CD14-positive monocyte (primary cell): ENCODE data around the gene CACUL1. TPM values are rescaled to one million over a fixed set of nuclear protein-coding genes. Genes with fewer than 3 reads are reported as not detected.
A peak's percentile ranks its signal among the peaks of the same experiment; 100 is the strongest.

Experiments
- DNase-seq, 3 donors: peaks; one replicate each; pipeline ENCODE4 v3.0.0-alpha.2; 2011 to 2022
- H2AFZ ChIP-seq: 2 replicates; pipeline ENCODE4 v1.6.0; 2012; ENCODE audit warnings: mild to moderate bottlenecking, low read depth, low read length, inconsistent platforms; ENCODE audit not compliant: insufficient read depth, poor library complexity, severe bottlenecking
- H3K27ac ChIP-seq, 2 donors: 1 replicate in 1 of 2; 2 replicates in 1 of 2; pipeline ENCODE4 v1.5.1; 2012 to 2013; ENCODE audit warnings: low read length in 2 of 2, control low read depth in 1 of 2, inconsistent platforms in 1 of 2, low read depth in 1 of 2, mild to moderate bottlenecking in 1 of 2
- H3K27me3 ChIP-seq, 2 donors: one replicate each; pipeline versions ENCODE4 v1.6.0 to v1.6.1; 2011 to 2013; ENCODE audit warnings: low read length in 2 of 2; ENCODE audit not compliant: control insufficient read depth in 2 of 2, insufficient read depth in 2 of 2
- H3K36me3 ChIP-seq, 2 donors: replicated peaks in 1 of 2; 1 replicate in 1 of 2; 2 replicates in 1 of 2; pipeline versions ENCODE4 v1.5.1 to v1.6.1; 2012 to 2013; ENCODE audit warnings: low read length in 2 of 2, control low read depth in 1 of 2, inconsistent platforms in 1 of 2, mild to moderate bottlenecking in 1 of 2; ENCODE audit not compliant: insufficient read depth in 2 of 2, control insufficient read depth in 1 of 2
- H3K4me1 ChIP-seq, 2 donors: 1 replicate in 1 of 2; 2 replicates in 1 of 2; pipeline versions ENCODE4 v1.5.1 to v1.6.1; 2012 to 2013; ENCODE audit warnings: low read length in 2 of 2, control low read depth in 1 of 2, inconsistent platforms in 1 of 2, mild to moderate bottlenecking in 1 of 2, moderate library complexity in 1 of 2; ENCODE audit not compliant: insufficient read depth in 2 of 2, control insufficient read depth in 1 of 2
- H3K4me2 ChIP-seq: replicated peaks from 2 replicates; pipeline ENCODE3; 2012; ENCODE audit warnings: low read length, moderate library complexity, mild to moderate bottlenecking; ENCODE audit not compliant: poor library complexity, severe bottlenecking; ENCODE audit errors: extremely low read depth
- H3K4me3 ChIP-seq, 3 experiments: fragments of 200-600 bp in 1 of 3; sonication (generic) in 1 of 3; replicated peaks in 1 of 3; 1 replicate in 2 of 3; 2 replicates in 1 of 3; pipeline ENCODE4 v1.5.1; 2011 to 2013; ENCODE audit warnings: low read length in 3 of 3, mild to moderate bottlenecking in 3 of 3, control low read depth in 2 of 3, low read depth in 2 of 3, inconsistent platforms in 1 of 3, moderate library complexity in 1 of 3
- H3K79me2 ChIP-seq: 2 replicates; pipeline ENCODE4 v1.6.0; 2012; ENCODE audit warnings: mild to moderate bottlenecking, control low read depth, inconsistent platforms, low read length, moderate library complexity; ENCODE audit not compliant: insufficient read depth
- H3K9ac ChIP-seq: 2 replicates; pipeline ENCODE4 v1.6.0; 2017; ENCODE audit warnings: low read length, mild to moderate bottlenecking; ENCODE audit not compliant: insufficient read depth, poor library complexity, severe bottlenecking
- H3K9me3 ChIP-seq, 2 donors: replicated peaks in 1 of 2; 1 replicate in 1 of 2; 2 replicates in 1 of 2; pipeline versions ENCODE4 v1.5.1 to v1.6.1; 2012 to 2013; ENCODE audit warnings: low read length in 2 of 2, control low read depth in 1 of 2; ENCODE audit not compliant: control insufficient read depth in 1 of 2, insufficient read depth in 1 of 2
- H4K20me1 ChIP-seq: 2 replicates; pipeline ENCODE4 v1.6.0; 2012; ENCODE audit warnings: mild to moderate bottlenecking, low read length, control low read depth, moderate library complexity; ENCODE audit not compliant: insufficient read depth
- H3K27ac Mint-ChIP-seq, 7 donors: one replicate each; pipeline ENCODE4 v1.8.0; 2020; ENCODE audit warnings: mild to moderate bottlenecking in 7 of 7, mixed read lengths in 7 of 7, moderate library complexity in 6 of 7, inconsistent platforms in 2 of 7
- H3K27me3 Mint-ChIP-seq, 3 donors: one replicate each; pipeline ENCODE4 v1.8.0; 2021 to 2022; ENCODE audit warnings: low read depth in 3 of 3, mild to moderate bottlenecking in 3 of 3, mixed read lengths in 3 of 3, moderate library complexity in 3 of 3, inconsistent platforms in 1 of 3
- H3K36me3 Mint-ChIP-seq, 2 donors: one replicate each; pipeline ENCODE4 v1.8.0; 2020; ENCODE audit warnings: mixed read lengths in 2 of 2, inconsistent platforms in 1 of 2, mild to moderate bottlenecking in 1 of 2
- H3K4me1 Mint-ChIP-seq: one replicate; pipeline ENCODE4 v1.8.0; 2020; ENCODE audit warnings: mild to moderate bottlenecking, mixed read lengths
- H3K4me3 Mint-ChIP-seq, 2 donors: one replicate each; pipeline ENCODE4 v1.8.0; 2020; ENCODE audit warnings: mild to moderate bottlenecking in 2 of 2, mixed read lengths in 2 of 2, moderate library complexity in 1 of 2
- H3K9me3 Mint-ChIP-seq, 7 donors: one replicate each; pipeline ENCODE4 v1.8.0; 2020 to 2022; ENCODE audit warnings: mixed read lengths in 7 of 7, mild to moderate bottlenecking in 6 of 7, moderate library complexity in 6 of 7, inconsistent platforms in 2 of 7
- CTCF ChIP-seq: fragments of 200-600 bp; IDR thresholded peaks from one replicate; pipeline ENCODE4 v1.8.0; 2022; ENCODE audit warnings: antibody characterized with exemption, mild to moderate bottlenecking
- WGBS: methylation state at CpG from one replicate; pipeline ENCODE4 v1.1.5; 2013; ENCODE audit warnings: missing lambda C conversion rate; ENCODE audit not compliant: insufficient coverage; 5-methylcytosine and 5-hydroxymethylcytosine counted together
- intact Hi-C, 2 donors: fragments of 100-400 bp; cut with micrococcal nuclease; formaldehyde crosslinking; loops; one replicate each; pipeline versions ENCODE4 v1.15.0 to v1.15.1; 2023
- polyA plus RNA-seq, 3 donors: library from polyadenylated mRNA; depleted of rRNA in 1 of 3; unstranded in 2 of 3; stranded (reverse) in 1 of 3; fragments of 300-500 nt in 2 of 3; fragments of >200 nt in 1 of 3; fragmentation: Illumina TruSeq in 2 of 3; gene quantifications; 1 replicate in 2 of 3; 2 replicates in 1 of 3; pipeline ENCODE4 v1.2.3, GENCODE V29; 2012 to 2021

The CACUL1 gene
- polyA plus RNA-seq, 3 donors = 18.1 to 50.8 (median 38.8) TPM

GRCh38 chr10:118628397-118628796, 126.4 kb downstream of the CACUL1 start:
- no peaks in the 10 kb centered on the region for H3K79me2 ChIP-seq
- Mint-ChIP-seq H3K4me3 (no peak overlapping the region), H3K36me3 (no peaks in the 10 kb centered on the region), H3K27me3 (peaks cover 13 to 29% (median 13%) of the 10 kb centered on the region in 3 donors), H3K9me3 (peaks cover 0 to 4% (median 0%) of the 10 kb centered on the region in 7 donors), H3K4me1 (no peaks in the 10 kb centered on the region), H3K27ac (no peak overlapping the region)
- no peak overlapping the region for H3K4me2 ChIP-seq
- no peaks in the 10 kb centered on the region for H3K27me3 ChIP-seq
- no peak for DNase-seq
- H3K4me1 ChIP-seq = no peaks in the 10 kb centered on the region
- no peaks in the 10 kb centered on the region for H4K20me1 ChIP-seq
- H2AFZ ChIP-seq = no peak overlapping the region
- TF ChIP-seq CTCF = no peak
- H3K4me3 ChIP-seq = no peak overlapping the region
- H3K9ac ChIP-seq = no peak overlapping the region
- no peak overlapping the region for H3K27ac ChIP-seq
- H3K9me3 ChIP-seq = no peaks in the 10 kb centered on the region
- intact Hi-C loops = no loop called here
- no peaks in the 10 kb centered on the region for H3K36me3 ChIP-seq

GRCh38 chr10:118626953-118627352, 127.8 kb downstream of the CACUL1 start:
- H3K4me3 Mint-ChIP-seq = no peak overlapping the region
- H3K4me2 ChIP-seq = no peak overlapping the region
- H3K27me3 ChIP-seq = no peaks in the 10 kb centered on the region
- H3K4me3 ChIP-seq = no peak overlapping the region
- H3K4me1 Mint-ChIP-seq = no peaks in the 10 kb centered on the region
- no peaks in the 10 kb centered on the region for H3K36me3 ChIP-seq
- no peak overlapping the region for H3K27ac ChIP-seq
- H3K9ac ChIP-seq = no peak overlapping the region
- H3K27ac Mint-ChIP-seq = no peak overlapping the region
- no peak for DNase-seq
- no peaks in the 10 kb centered on the region for H3K79me2 ChIP-seq
- no peaks in the 10 kb centered on the region for H3K36me3 Mint-ChIP-seq
- no peaks in the 10 kb centered on the region for H3K9me3 ChIP-seq
- intact Hi-C loops = no loop called here
- peaks cover 0 to 4% (median 0%) of the 10 kb centered on the region in 7 donors for H3K9me3 Mint-ChIP-seq
- 77% methylated on average over 3 of the region's 3 CpGs for WGBS
- H4K20me1 ChIP-seq = no peaks in the 10 kb centered on the region
- TF ChIP-seq CTCF = peak; percentile 41
- no peaks in the 10 kb centered on the region for H3K4me1 ChIP-seq
- H3K27me3 Mint-ChIP-seq = peaks cover 9 to 27% (median 19%) of the 10 kb centered on the region in 3 donors
- no peak overlapping the region for H2AFZ ChIP-seq

Other genes with a start within 250 kb of the CACUL1 start
- not detected for gene PRLHR, start 159.3 kb downstream of the CACUL1 start, polyA plus RNA-seq